Cerebellar cortex (tissue), 1 donor: ENCODE measurements around the gene CRTC1.

ENCODE experiments used
- DNase-seq: peaks from one replicate; pipeline ENCODE4 v3.0.0-alpha.2; 2015; ENCODE audit warnings: low spot score

The CRTC1 gene

GRCh38 chr19:18769989-18770528, 86.6 kb downstream of the CRTC1 start:
- DNase-seq = no peak

- no peak for DNase-seq
These were observed 87.3 kb downstream of the CRTC1 start for GRCh38 chr19:18770663-18771327.

GRCh38 chr19:18771328-18772242, 88.1 kb downstream of the CRTC1 start:
- peak; percentile 46 for DNase-seq

- peak; percentile 62 for DNase-seq
These were observed 89.4 kb downstream of the CRTC1 start for GRCh38 chr19:18772620-18773587.

- DNase-seq = no peak
These were observed 90.2 kb downstream of the CRTC1 start for GRCh38 chr19:18773682-18774081.

- no peak for DNase-seq
These were observed 90.6 kb downstream of the CRTC1 start for GRCh38 chr19:18774107-18774506.

- DNase-seq = peak; percentile 40
These were observed 91.4 kb downstream of the CRTC1 start for GRCh38 chr19:18774782-18775444.

GRCh38 chr19:18775586-18776287, 92.3 kb downstream of the CRTC1 start:
- DNase-seq = no peak

GRCh38 chr19:18776288-18776594, 92.8 kb downstream of the CRTC1 start:
- no peak for DNase-seq

GRCh38 chr19:18776736-18777135, 93.3 kb downstream of the CRTC1 start:
- DNase-seq = no peak

GRCh38 chr19:18777301-18778075, 94.0 kb downstream of the CRTC1 start:
- no peak for DNase-seq

- DNase-seq = no peak
These were observed 94.6 kb downstream of the CRTC1 start for GRCh38 chr19:18778076-18778389.

- no peak for DNase-seq
These were observed 95.5 kb downstream of the CRTC1 start for GRCh38 chr19:18778826-18779495.

GRCh38 chr19:18780081-18780480, 96.6 kb downstream of the CRTC1 start:
- no peak for DNase-seq

- no peak for DNase-seq
These were observed 97.2 kb downstream of the CRTC1 start for GRCh38 chr19:18780631-18781030.

GRCh38 chr19:18781047-18781600, 97.6 kb downstream of the CRTC1 start:
- no peak for DNase-seq

- DNase-seq = no peak
These were observed 98.5 kb downstream of the CRTC1 start for GRCh38 chr19:18781885-18782527.

GRCh38 chr19:18782559-18783225, 99.2 kb downstream of the CRTC1 start:
- DNase-seq = no peak
